ENCODE measurements around the gene UBA7.

DNA sequence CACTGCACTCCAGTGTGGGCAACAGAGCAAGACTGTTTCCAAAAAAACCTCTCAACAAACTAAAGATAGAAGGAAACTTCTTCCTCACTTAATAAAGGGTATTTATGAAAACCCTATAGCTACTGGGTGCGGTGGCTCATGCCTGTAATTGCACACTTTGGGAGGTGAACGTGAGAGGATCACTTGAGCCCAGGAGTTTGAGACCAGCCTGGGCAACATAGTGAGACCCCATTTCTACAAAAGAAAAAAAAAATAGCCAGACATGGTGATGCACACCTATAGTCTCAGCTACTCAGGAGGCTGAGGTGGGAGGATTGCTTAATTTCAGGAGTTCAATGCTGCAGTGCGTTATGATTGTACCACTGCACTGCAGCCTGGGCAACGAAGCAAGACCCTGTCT lies 49.8 kb downstream of the UBA7 start:
- TF ChIP-seq POLR2A (IDR thresholded peaks at IDR 0.05): no peak
- TF ChIP-seq, protein P1, sequence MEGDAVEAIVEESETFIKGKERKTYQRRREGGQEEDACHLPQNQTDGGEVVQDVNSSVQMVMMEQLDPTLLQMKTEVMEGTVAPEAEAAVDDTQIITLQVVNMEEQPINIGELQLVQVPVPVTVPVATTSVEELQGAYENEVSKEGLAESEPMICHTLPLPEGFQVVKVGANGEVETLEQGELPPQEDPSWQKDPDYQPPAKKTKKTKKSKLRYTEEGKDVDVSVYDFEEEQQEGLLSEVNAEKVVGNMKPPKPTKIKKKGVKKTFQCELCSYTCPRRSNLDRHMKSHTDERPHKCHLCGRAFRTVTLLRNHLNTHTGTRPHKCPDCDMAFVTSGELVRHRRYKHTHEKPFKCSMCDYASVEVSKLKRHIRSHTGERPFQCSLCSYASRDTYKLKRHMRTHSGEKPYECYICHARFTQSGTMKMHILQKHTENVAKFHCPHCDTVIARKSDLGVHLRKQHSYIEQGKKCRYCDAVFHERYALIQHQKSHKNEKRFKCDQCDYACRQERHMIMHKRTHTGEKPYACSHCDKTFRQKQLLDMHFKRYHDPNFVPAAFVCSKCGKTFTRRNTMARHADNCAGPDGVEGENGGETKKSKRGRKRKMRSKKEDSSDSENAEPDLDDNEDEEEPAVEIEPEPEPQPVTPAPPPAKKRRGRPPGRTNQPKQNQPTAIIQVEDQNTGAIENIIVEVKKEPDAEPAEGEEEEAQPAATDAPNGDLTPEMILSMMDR (IDR thresholded peaks at IDR 0.05): no peak
- TF ChIP-seq EP300 (IDR thresholded peaks at IDR 0.05): no peak

All from upper lobe of left lung (tissue), 4 donors.